Daoy (cell line): Measurements from ENCODE around the gene LILRA1. TPM values are rescaled to one million over a fixed set of nuclear protein-coding genes. Genes with fewer than 3 reads are reported as not detected.
A peak's percentile ranks its signal among the peaks of the same experiment; 100 is the strongest.
"Not testable (repeated sequence)": the region's sequence is repeated elsewhere in the genome, so short reads cannot be mapped to it uniquely, and the experiment has no call there.

Experiments used
- DNase-seq: peaks from one replicate; pipeline ENCODE4 v3.0.0-alpha.2; 2015; ENCODE audit warnings: low read depth
- total RNA-seq: library from RNA; depleted of rRNA; stranded (reverse); fragments of >200 nt; shearing (Covaris generic); gene quantifications from 2 replicates; pipeline ENCODE4 v1.2.3, GENCODE V29; 2014; rRNA removed

LILRA1 gene
- total RNA-seq, 1 experiment from 2014 or later: not detected

DNA sequence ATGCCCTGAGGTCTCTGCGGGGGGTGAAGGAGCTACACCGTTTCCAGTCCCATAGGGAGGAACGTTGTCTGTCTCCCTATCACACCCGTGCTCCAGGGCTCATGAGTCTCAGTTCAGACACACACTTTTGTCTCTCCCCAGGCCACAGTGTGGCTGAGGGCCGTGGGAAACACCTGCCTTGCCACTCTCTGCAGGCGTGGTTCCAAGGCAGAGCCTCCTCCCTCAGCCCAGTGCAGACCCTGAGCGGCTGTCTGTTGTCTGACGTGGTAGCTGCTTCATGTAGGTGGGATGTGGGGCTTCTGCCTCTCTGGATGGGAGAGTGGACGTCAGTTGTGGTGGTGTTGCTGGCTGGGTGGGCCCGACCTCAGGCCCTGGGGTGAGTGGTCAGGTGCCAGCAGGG is 30.8 kb downstream of the LILRA1 start:
- not testable (repeated sequence) for DNase-seq

DNA sequence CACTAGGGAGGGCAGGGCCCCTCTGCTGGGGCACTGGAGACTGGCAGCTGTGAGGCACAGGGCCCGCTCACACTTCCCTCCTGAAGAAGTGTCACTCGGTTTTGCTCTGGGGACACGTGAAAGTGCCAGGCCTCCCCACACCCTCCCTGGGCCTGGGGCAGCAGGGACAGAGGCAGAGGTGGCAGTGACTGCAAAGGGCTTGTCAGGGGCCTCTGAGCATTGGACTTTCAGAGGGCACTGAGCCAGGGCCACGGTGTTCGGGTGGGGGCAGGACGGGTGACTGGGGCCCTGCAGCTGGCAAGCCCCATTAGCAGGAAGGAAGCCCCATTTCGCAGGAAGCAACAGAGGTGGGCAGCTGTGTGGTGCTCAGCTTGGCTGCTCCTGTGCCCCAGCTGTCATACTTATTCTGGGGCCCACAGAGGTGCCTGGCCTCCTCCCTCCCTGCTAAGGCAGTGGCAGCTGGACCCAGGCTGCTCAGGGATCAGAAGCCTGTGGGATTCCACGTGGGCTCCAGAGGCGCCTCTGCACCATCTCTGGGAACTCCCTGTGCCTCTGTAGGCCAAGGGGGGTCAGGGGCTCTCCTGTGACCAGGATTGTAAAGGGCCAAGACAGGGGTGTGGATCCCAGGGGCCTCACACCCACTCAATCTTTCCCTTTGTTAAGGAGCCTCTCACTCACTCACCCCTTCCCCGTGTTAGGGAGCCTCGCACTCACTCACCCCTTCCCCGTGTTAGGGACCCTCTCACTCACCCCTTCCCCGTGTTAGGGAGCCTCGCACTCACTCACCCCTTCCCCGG is 31.7 kb downstream of the LILRA1 start:
- not testable (repeated sequence) for DNase-seq

DNA sequence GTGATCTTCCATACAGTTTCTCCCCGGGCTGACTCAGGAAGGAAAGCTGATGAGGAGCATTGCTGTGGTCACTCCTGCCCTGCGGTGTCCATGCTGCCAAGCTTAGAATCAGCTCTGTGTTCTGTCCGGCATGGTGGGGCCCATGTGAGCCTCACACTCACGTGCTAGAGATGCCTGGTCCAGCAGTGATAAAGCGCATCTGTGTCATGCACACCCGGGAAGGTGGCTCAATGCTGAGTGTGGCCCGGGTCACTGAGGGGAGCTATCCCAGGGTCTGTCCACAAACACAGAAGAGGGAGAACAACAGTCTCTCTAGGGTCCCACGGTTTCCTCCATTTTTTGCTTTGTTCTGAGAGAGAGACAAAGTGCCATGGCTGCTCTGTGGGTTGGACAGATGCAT is 33.3 kb downstream of the LILRA1 start:
- DNase-seq: no peak

DNA sequence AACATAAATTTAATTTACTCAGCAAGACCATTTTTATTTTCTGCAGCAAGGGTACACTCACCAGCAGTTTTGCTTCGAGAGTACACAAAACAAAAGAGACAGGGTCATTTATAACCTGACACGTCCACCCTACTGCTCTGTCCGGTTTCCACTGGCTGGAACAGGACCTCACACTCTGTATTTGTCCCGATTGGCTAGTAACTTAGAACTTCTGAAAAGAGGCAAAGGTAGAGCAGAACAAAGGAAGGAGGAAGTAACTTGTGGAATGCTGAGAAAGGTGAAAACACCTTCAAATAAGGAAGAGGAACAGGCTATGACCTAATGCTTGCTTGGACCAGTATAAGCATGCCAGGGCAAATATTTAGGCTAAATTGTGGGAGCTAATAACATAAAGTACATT is 34.5 kb downstream of the LILRA1 start:
- DNase-seq: not testable (repeated sequence)

DNA sequence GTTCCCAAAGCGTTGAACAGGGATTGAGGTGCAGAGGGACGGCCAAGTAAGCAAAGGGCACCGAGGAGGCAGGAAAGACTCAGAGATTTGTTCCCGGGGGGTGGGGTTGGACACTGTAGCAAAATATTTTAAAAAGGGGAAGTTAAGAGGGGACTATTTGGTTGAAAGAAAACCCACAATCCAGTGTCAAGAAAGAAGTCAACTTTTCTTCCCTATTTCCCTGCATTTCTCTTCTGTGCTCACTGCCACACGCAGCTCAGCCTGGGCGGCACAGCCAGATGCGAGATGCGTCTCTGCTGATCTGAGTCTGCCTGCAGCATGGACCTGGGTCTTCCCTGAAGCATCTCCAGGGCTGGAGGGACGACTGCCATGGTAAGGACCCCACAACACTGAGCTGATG is 36.8 kb downstream of the LILRA1 start, which contains the start of gene LILRB1:
LILRB1 (plus strand) TSS at position 223 of the 400 bp plus-strand sequence. CDS start 590 bp downstream, outside the sequence.
- not testable (repeated sequence) for DNase-seq

DNA sequence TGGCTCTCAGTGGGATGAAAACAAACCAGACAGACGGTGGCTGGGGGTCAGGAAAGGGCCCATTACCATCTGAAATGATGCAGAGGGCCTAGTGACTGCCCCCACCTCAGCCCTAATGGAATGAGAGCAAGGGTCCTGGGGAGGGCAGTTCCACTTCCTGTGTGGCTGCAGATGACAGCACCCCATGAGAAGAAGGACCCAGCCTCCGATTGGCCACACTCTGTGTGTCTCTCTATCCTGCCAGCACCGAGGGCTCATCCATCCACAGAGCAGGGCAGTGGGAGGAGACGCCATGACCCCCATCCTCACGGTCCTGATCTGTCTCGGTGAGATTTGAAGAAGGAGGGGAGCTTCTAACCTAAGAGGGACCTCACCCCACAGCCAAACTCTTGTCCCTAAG is 37.4 kb downstream of the LILRA1 start:
- no peak for DNase-seq

DNA sequence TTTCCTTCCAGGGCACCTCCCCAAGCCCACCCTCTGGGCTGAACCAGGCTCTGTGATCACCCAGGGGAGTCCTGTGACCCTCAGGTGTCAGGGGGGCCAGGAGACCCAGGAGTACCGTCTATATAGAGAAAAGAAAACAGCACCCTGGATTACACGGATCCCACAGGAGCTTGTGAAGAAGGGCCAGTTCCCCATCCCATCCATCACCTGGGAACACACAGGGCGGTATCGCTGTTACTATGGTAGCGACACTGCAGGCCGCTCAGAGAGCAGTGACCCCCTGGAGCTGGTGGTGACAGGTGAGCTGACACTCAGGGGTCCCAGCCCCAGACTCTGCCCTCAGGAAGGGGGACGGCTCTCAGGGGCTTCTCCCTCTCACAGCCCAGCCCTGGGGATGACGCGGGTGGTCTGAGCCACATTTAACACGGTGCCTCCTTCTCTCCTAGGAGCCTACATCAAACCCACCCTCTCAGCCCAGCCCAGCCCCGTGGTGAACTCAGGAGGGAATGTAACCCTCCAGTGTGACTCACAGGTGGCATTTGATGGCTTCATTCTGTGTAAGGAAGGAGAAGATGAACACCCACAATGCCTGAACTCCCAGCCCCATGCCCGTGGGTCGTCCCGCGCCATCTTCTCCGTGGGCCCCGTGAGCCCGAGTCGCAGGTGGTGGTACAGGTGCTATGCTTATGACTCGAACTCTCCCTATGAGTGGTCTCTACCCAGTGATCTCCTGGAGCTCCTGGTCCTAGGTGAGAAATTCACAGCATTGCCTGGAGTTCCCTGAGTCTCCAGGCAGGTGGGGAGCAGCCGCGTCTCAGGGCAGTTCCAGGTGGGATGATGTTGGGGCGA is 38.3 kb downstream of the LILRA1 start:
- not testable (repeated sequence) for DNase-seq

DNA sequence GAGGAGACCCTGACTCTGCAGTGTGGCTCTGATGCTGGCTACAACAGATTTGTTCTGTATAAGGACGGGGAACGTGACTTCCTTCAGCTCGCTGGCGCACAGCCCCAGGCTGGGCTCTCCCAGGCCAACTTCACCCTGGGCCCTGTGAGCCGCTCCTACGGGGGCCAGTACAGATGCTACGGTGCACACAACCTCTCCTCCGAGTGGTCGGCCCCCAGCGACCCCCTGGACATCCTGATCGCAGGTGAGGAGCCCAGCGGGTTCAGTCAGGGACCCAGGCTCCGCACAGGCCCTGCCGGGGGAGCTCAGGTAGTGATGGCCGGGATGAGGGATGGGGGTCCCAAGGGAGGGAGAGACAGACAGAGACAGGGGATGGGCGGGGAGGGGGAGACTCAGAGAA is 39.1 kb downstream of the LILRA1 start:
- not testable (repeated sequence) for DNase-seq

DNA sequence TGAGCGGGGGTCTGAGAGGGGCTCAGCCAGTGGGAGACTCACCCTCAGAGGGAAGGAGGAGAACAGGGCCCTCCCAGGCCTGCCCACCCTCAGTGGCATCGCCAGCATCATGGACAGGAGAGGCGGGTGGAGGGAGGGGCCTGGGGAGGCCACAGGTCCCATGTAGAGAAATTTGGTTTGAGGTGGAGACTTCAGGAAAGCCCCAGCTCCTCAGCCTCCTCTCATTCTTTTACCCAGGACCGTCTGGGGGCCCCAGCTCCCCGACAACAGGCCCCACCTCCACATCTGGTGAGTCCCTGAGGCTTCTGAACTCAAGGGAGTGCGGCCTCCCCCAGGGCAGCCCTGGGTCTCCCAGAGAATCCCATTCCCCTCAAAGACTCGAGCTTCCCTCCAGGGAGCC is 40.0 kb downstream of the LILRA1 start:
- no peak for DNase-seq

DNA sequence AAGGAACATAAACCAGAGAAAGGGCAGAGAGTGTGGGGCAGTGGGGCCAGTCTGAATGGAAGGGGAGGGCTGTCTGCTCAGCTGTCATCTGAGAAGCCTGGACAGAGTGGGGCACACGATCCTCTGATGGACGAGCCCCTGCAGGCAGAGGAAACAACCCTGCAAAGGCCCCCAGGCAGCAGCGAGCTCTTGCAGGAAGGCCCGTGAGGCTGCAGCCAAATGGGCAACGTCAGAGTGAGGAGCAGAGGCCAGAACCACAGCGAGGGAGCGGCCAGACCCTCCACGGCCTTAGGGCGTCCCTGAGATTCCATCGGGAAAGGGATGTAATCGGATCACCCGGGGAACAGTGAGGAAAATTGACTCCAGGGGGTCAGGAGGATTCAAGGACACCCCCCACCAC is 42.6 kb downstream of the LILRA1 start:
- DNase-seq: peak; percentile 30

DNA sequence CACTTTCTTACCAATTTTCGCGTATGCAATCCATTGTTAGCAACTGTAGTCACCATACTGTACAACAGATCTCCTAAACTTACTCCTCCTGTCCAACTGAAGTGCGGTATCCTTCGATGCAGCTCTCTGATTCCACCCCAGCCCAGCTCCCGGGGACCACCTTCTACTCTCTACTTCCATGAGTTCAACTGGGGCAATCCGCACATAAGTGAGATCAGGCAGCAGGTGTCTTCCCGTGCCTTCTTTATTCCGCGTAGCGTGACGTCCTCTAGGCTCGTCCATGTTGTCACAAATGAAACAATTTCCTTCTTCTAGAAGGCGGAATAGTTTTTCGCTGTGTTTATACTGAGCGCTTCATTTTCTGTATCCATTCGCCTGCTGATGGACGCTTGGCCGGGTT is 45.3 kb downstream of the LILRA1 start:
- DNase-seq: no peak

DNA sequence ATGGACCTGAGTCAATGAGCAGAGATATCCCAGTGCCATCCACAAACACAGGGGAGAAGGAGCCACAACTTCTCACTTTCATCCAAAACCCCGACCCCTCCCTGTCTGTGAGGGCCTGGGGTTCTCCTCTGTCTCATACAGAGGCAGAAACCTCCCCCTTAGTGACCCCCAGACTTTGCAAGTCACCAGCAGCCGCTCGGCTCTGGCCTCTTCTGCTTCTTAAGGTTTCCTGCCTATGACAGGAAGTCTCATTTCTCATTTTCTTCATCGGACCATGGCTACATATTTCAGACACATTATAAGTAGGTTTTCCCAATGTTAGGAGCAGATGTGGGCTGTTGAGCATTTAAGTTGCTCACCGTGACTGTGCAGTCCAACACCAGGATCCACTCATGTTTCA is 49.5 kb downstream of the LILRA1 start:
- DNase-seq: not testable (repeated sequence)

DNA sequence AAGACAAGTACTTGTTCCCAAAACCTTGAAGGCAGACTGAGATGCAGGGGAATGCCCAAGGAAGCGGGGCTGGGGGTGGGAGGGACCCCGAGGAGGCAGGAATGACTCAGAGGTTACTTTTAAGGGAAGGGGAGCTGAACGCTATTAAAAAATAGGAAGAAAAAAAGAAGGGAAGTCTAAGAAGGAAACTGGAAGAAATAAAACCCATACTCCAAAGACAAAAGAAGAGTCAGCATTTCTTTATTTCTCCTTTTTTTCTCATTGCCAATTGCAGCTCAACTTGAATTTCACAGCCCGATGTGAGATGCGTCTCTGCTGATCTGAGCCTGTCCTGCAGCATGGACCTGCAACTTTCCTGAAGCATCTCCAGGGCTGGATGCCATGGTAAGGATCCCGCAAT is 50.2 kb downstream of the LILRA1 start:
- not testable (repeated sequence) for DNase-seq

DNA sequence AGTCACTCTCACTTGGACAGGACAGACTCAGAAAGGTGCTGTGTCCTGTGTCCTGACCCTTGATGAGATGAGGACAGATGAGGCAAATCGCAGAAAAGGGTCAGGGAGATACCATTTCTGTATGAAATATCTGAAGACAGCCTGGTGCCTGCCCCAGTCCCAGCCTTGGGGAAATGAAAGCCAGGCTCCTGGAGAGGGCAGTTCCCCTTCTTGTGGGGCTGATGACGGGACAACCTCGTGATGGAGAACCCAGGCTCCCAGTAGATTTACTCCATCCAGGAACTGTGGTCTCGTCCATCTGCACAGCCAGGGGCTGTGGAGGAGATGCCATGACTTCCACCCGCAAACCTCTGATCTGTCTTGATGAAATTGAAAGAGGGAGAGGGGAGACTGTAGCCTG is 50.6 kb downstream of the LILRA1 start:
- no peak for DNase-seq

DNA sequence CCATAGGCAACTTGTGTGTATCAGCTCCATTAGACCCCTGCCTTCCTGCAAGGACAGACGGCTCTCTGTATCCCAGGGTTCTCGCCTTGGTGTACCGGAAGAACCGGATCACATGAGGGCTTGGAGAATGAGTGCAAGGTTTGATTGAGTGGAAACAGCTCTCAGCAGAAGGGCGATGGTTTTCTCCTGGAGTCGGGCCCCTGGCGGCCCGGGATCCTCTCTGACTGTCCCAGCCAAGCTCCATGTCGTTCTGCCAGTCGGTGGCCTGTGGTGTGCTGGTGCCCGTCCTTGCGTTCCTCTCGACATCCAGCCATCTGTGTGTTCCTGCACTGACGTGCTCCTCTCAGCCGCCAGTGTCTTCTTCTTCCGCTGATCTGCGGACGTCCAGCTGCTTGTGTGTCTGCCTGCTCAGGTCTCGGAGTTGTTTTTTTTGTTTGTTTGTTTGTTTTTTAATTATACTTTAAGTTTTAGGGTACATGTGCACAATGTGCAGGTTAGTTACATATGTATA is 53.0 kb downstream of the LILRA1 start:
- DNase-seq: no peak

DNA sequence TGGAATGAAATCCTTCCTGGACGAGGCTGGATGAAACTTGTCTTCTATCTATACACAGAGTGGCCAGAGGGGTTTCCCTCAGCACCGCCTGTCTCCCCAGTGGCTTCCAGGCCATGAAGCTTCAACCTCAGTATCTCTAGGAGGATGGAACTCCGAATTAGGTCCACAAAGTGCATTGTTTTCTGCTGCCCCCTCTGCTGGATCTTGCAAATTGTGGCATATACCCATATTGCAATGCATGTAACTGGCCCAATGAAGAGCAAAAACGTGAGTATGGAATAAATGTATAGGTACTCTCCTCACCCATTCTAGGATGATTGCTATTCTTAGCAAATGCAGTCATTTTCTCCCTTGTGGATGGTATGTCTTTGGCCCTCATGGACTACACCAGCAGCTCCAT is 54.7 kb downstream of the LILRA1 start:
- DNase-seq: no peak

DNA sequence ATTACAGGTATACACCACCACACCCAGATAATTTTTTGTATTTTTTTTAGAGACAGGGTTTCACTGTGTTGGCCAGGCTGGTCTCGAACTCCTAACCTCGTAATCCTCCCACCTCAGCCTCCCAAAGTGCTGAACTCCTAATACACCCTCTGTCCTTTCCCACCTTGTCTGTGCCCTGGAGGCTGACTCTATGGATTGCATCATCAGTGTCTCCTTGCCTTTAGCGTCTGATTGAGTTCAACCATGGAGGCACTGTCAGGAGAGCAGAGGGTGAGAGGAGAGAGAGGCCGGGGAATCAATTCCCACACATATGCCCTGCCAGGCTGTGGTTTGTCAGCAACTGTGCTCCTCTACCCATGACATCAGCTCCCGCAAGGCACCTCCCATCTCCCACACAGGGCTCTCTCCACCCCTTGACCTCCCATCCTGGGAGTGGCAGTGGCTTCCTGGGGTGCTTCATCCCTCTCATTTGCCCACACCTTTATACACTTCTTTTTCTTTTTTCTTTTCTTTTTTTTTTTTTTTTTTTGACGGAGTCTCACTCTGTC is 56.8 kb downstream of the LILRA1 start:
- peak; percentile 63 for DNase-seq

Other genes starting within 250 kb of the LILRA1 start
- not detected in 2 replicates for gene LAIR1, start 228.7 kb upstream of the LILRA1 start, total RNA-seq
- 1.3 TPM in 1 of 2 replicates, not detected in the other for gene TTYH1, start 178.2 kb upstream of the LILRA1 start, total RNA-seq
- gene LENG8, start 144.4 kb upstream of the LILRA1 start, total RNA-seq: 5.1 and 9.0 TPM in 2 replicates
- 2.1 and 3.9 TPM in 2 replicates for gene LENG9, start 129.9 kb upstream of the LILRA1 start, total RNA-seq
- gene CDC42EP5, start 120.3 kb upstream of the LILRA1 start, total RNA-seq: 9.5 and 15.4 TPM in 2 replicates
- not detected in 2 replicates for gene LAIR2, start 90.8 kb upstream of the LILRA1 start, total RNA-seq
- not detected in 2 replicates for gene LILRA2, start 19.8 kb upstream of the LILRA1 start, total RNA-seq
- not detected in 2 replicates for gene LILRB1, start 36.9 kb downstream of the LILRA1 start, total RNA-seq
- 0.69 and 2.3 TPM in 2 replicates for gene LILRB4, start 69.4 kb downstream of the LILRA1 start, total RNA-seq
- not detected in 2 replicates for gene KIR3DL3, start 130.8 kb downstream of the LILRA1 start, total RNA-seq
- not detected in 2 replicates for gene KIR2DL3, start 144.9 kb downstream of the LILRA1 start, total RNA-seq
- gene KIR2DL1, start 176.2 kb downstream of the LILRA1 start, total RNA-seq: not detected in 2 replicates
- gene KIR2DL4, start 210.0 kb downstream of the LILRA1 start, total RNA-seq: not detected in 2 replicates
- not detected in 2 replicates for gene KIR3DL1, start 222.8 kb downstream of the LILRA1 start, total RNA-seq
- gene KIR2DS4, start 239.0 kb downstream of the LILRA1 start, total RNA-seq: not detected in 2 replicates